GM18907 (cell line): Measurements from ENCODE around the gene GPC4.

Experiments used
- ATAC-seq: cut with Tn5 transposase; IDR thresholded peaks from one replicate; pipeline ENCODE4 v1.9.1; 2021; ENCODE audit warnings: mild to moderate bottlenecking, moderate library complexity; ENCODE audit not compliant: unreplicated experiment

GPC4 gene

GRCh38 chrX:133415276-133416105 lies at the start of gene GPC4:
Gene GPC4, minus strand, starts transcription at chrX:133415489. Its CDS starts 524 bp downstream, at chrX:133414965.
- ATAC-seq, result no peak

GRCh38 chrX:133461231-133461630 lies 45.9 kb upstream of the GPC4 start:
- ATAC-seq, result no peak

GRCh38 chrX:133454924-133455323 lies 39.6 kb upstream of the GPC4 start:
- ATAC-seq, result no peak

GRCh38 chrX:133454491-133454914 lies 39.2 kb upstream of the GPC4 start:
- no peak for ATAC-seq

- no peak for ATAC-seq
These were observed 33.3 kb upstream of the GPC4 start for GRCh38 chrX:133448512-133449076.

- no peak for ATAC-seq
These were observed 29.9 kb upstream of the GPC4 start for GRCh38 chrX:133444952-133445831.

- no peak for ATAC-seq
These were observed 28.9 kb upstream of the GPC4 start for GRCh38 chrX:133444196-133444595.

GRCh38 chrX:133440797-133441163 lies 25.5 kb upstream of the GPC4 start:
- ATAC-seq, result no peak

GRCh38 chrX:133440081-133440796 lies 24.9 kb upstream of the GPC4 start:
- no peak for ATAC-seq

- no peak for ATAC-seq
These were observed 22.5 kb upstream of the GPC4 start for GRCh38 chrX:133437766-133438165.

GRCh38 chrX:133437356-133437755 lies 22.1 kb upstream of the GPC4 start:
- ATAC-seq, result no peak

- ATAC-seq, result no peak
These were observed 20.3 kb upstream of the GPC4 start for GRCh38 chrX:133435544-133436124.

GRCh38 chrX:133434197-133434820 lies 19.0 kb upstream of the GPC4 start:
- ATAC-seq, result no peak

GRCh38 chrX:133419911-133420310 lies 4.6 kb upstream of the GPC4 start:
- no peak for ATAC-seq

GRCh38 chrX:133418588-133418987 lies 3.3 kb upstream of the GPC4 start:
- no peak for ATAC-seq

GRCh38 chrX:133417364-133417763 lies 2.1 kb upstream of the GPC4 start:
- no peak for ATAC-seq

GRCh38 chrX:133414406-133415275 lies 648 bp downstream of the GPC4 start:
- no peak for ATAC-seq

- no peak for ATAC-seq
These were observed 1.9 kb downstream of the GPC4 start for GRCh38 chrX:133413218-133413925.

GRCh38 chrX:133412665-133413064 lies 2.6 kb downstream of the GPC4 start:
- ATAC-seq, result no peak
